GM19238 (cell line): ENCODE data around the gene HAL.
"Not testable (repeated sequence)": the region's sequence is repeated elsewhere in the genome, so short reads cannot be mapped to it uniquely, and the experiment has no call there.

Source experiments
- DNase-seq: peaks from one replicate; pipeline ENCODE4 v3.0.0; 2011; ENCODE audit warnings: low spot score; ENCODE audit not compliant: insufficient read length

HAL gene

GRCh38 chr12:95976416-95976832 lies 19.7 kb downstream of the HAL start:
- no peak for DNase-seq

GRCh38 chr12:95975491-95975890 lies 20.7 kb downstream of the HAL start:
- no peak for DNase-seq

DNA sequence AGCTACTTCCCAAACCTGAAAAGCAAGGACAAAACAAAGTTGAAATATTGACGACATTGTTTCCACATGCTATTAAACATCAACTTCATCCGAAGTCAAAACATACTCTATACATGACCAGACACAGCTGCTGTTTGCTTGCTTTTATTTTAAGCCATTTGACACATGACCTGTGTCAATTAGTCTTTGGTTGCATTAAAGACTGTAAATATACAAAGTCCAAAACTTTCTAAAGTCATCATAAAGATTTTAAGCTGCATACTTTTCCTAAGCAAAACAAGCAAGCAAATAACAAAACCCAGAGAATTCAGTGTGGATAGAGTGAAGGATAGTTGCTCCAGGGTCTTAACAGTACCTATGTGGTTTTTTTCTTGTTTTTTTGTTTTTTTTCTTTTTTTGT lies 21.8 kb downstream of the HAL start:
- no peak for DNase-seq

DNA sequence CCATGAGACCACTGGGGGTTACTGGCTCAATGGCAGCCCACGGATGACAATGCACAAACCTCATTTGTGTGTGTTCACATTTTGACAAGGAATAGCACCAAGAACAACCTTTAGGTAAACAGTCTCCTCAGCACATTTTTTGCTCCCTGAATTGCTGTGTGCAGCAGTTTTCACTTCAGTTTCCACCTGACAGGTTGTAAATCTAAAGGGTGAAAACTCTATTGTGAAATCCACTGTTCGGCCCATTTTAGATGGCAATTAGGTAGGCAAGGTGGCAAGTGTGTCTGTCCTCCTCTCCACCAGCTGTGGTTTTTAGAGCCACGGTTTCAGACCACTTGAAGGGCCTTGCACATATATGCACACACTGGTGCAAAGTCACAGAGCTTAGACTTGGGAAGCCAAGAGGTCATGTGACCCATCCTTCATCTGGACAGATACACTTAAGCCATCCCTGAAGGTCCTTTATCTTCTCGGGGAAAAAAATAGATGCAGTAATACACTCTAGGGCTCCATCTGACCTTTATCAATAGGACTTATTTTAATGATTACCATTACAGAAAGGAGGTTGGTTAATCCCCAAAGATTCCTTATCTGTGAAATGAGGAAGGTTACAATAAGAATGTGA lies 23.2 kb downstream of the HAL start:
- no peak for DNase-seq

DNA sequence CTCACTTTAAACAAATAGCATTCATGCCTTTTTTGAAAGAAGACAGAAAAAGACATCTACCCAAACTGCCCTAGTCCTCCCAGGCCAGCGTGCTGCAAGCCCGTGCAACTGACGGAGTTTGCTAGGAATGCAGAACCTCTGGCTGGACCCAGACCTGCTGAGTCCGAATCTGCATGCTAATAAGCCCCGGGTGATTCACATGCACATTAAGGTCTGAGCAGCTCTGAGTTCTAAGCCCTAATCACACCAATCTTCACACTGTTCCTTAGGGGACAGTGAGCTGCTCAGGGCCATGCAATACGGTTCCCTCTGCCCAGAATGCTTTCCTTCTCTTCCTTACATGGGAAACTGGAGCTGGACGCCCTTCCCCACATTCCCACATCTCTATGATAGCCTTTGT lies 25.2 kb downstream of the HAL start:
- DNase-seq, result no peak

DNA sequence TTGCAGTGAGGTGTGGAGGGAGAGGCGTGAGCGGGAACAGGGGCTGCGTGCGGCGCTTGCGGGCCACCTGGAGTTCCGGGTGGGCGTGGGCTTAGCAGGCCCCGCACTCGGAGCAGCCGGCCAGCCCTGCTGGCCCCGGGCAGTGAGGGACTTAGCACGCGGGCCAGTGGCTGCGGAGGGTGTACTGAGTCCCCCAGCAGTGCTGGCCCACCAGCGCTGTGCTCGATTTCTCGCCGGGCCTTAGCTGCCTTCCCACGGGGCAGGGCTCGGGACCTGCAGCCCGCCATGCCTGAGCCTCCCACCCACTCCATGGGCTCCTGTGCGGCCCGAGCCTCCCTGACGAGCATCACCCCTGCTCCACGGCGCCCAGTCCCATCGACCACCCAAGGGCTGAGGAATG lies 27.0 kb downstream of the HAL start:
- not testable (repeated sequence) for DNase-seq

DNA sequence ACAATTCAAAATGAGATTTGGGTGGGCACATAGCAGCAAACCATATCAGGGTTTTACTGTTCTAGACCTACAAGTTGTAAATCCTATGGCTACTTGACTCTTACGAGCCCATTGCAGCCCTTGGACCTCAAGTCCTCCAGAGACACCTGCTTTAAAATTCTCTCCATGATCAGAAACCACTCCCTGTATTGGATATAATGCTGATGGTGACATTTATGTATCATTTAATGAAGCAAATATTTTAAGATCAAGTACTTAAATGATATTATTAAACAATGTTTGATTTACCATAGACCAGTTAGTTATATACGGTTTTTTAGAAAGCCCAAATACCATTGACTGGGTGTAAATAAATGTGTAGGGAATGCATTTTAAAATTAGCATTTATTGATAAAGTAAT lies 28.8 kb downstream of the HAL start:
- no peak for DNase-seq

DNA sequence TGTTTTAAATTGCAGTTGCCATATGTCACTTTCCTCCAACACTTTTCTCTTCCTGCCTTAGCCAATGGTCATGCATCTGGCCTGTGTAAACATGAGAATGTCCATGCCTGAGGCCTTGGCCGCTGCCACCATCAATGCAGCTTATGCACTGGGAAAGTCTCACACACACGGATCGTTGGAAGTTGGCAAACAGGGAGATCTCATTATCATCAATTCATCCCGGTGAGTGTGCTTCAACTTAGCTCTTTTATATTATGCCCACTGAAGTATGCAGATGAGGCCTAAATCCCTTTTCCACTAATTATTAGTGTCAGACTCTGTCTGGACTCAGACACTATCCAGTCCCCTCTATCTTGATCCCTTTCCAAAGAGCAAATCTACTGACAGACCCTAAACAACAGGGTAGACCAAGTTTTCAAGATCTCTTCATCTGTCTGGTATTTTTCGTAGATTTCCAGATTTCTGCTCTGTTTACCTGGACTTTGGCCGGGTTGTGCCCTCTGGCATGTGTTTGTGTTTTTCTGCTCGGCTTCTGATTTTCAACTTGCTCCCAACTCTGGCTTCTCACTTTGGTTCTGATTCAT lies 29.8 kb downstream of the HAL start:
- DNase-seq, result no peak

- DNase-seq, result no peak
Measured at GRCh38 chr12:95963096-95963495, 33.0 kb downstream of the HAL start.

- no peak for DNase-seq
Measured at GRCh38 chr12:95962222-95962621, 33.9 kb downstream of the HAL start.

GRCh38 chr12:95960241-95960640 lies 35.9 kb downstream of the HAL start:
- no peak for DNase-seq

- DNase-seq, result no peak
Measured at GRCh38 chr12:95959107-95959506, 37.0 kb downstream of the HAL start.

GRCh38 chr12:95956557-95957145 lies 39.5 kb downstream of the HAL start:
- no peak for DNase-seq

GRCh38 chr12:95955549-95956159 lies 40.5 kb downstream of the HAL start:
- DNase-seq, result no peak

GRCh38 chr12:95953000-95953399 lies 43.1 kb downstream of the HAL start:
- DNase-seq, result no peak

DNA sequence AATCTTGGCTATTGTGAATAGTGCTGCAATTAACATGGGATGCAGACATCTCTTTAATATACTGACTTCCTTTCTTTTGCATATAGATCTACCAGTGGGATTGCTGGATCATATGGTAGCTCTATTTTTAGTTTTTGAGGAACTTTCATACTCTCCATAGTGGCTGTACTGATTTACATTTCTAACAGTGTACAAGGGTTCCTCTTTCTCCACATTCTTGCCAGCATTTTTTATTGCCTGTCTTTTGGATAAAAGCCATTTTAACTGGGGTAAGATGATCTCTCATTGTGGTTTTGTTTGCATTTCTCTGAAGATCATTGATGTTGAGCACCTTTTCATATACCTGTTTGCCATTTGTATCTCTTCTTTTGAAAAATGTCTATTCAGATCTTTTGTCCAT lies 44.6 kb downstream of the HAL start:
- no peak for DNase-seq

DNA sequence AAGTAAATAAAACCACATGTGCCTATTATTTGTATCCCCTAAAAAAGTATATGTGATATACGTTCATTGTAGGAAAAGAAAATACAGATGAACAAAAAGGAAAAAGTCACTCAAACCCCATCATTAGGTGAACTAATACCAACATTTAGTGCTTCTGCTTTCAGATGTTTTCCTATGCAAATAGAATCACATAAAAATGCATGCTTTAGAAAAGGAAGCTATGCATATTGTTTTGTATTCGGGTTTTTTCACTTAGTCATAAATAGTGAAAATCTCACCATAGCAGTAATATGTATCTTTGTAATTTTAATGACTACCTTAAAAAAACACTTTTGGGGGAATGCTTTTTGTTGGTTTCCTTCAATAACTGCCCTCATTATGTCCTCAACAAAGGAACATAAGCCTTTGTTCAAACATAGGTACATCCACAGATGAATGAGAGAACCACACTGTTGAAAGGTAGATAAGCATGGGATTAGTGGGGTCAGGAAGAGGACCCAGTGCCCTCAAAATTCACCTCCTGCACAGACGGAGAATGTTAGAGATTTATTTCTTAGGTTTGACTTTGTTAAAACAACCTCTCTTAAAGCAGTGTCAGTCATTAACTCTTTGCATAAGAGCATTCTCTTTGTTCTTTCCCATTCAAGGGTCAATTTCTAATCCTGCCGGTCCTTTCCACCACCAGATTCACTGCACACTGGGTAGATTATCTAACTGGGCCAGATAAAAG lies 46.5 kb downstream of the HAL start:
- no peak for DNase-seq

DNA sequence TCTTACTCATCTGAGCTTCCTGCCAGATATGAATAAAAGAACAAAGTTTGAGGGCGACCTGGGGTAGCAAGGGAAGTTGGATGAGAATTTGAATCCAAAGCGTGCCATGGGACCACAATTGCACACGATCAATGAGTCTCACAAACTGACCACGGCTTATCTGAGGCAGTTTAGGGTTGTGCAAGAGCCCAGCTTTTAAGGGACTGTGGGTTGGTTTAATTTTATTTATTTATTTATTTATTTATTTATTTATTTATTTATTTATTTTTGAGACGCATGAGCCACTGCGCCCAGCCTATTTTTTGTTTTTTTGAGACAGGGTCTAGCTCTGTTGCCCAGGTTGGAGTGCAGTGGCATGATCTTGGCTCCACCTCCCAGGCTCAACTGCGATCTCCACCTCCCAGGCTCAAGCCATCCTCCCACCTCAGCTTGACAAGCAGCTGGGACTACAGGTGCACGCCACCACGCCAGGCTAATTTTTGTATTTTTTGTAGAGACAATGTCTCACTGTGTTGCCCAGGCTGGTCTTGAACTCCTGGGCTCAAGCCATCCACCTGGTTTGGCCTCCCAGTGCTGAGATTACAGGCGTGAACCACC lies 51.9 kb downstream of the HAL start:
- no peak for DNase-seq

DNA sequence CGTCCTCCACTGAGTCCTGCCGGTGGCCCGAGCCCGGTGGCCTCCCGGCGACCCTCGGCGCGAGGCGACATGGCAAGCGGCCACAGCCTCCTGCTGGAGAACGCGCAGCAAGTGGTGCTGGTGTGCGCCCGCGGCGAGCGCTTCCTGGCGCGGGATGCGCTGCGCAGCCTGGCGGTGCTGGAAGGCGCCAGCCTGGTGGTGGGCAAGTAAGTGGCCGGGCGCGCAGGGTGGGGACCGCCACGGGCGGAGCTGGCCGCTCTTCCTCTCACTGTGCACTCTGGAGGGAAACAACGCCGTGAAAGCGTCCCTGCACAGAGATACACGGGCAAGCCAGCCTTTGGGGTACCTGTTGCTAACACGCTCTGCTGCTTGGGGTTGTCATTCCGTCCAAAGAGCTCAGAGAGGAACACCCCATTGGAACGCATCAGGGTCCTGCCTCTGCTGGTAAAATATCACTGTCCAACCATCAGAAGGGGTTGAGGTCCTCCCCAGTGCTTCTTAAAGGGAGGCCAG lies 52.8 kb downstream of the HAL start, which contains the start of gene AMDHD1:
AMDHD1 (plus strand) TSS at position 2 of the 513 bp plus-strand sequence; CDS start at position 70, 68 bp downstream.
- DNase-seq, result peak; percentile 47

- DNase-seq, result peak; percentile 90
Measured at GRCh38 chr12:95942524-95943329, 53.4 kb downstream of the HAL start, which contains the start of gene CCDC38. Gene CCDC38 (minus strand): TSS chr12:95942614. CDS start chr12:95936509, 6,105 bp downstream.
